Panc1 (cell line): ENCODE measurements around the gene ATAD2B. TPM values are rescaled to one million over a fixed set of nuclear protein-coding genes. Genes with fewer than 3 reads are reported as not detected.

ENCODE experiments used
- ATAC-seq: fragments of 200-7000 bp; cut with Tn5 transposase; 2 replicates; pipeline ENCODE4 v1.9.1; 2020; ENCODE audit warnings: mild to moderate bottlenecking, moderate library complexity
- BruUV-seq: library from RNA; stranded (reverse); fragments of 400-500 nt; replicated peaks from 2 replicates; lab custom pipeline; 2021; lab: Mats Ljungman, UMichigan
- CTCF ChIA-PET: fragments of 300-600 bp; sonication (Branson Sonifier 250); formaldehyde crosslinking; loops from one replicate; lab custom pipeline; 2022; ENCODE audit warnings: antibody characterized with exemption; lab: Charles Lee
- POLR2A ChIA-PET: fragments of 300-600 bp; sonication (Branson Sonifier 250); formaldehyde crosslinking; loops from one replicate; lab custom pipeline; 2022; ENCODE audit warnings: antibody characterized with exemption; lab: Charles Lee
- DNase-seq: peaks from one replicate; pipeline ENCODE4 v3.0.0-alpha.2; 2010; ENCODE audit warnings: low read depth, low spot score
- H3K27ac ChIP-seq: 2 replicates; pipeline ENCODE4 v1.5.1; 2011; ENCODE audit warnings: mild to moderate bottlenecking, low read length, inconsistent platforms
- H3K27me3 ChIP-seq: fragments of 200-500 bp; sonication (Bioruptor generic); 2 replicates; pipeline ENCODE4 v1.6.0; 2014; ENCODE audit warnings: low read length, inconsistent platforms; ENCODE audit not compliant: control insufficient read depth, insufficient read depth
- H3K36me3 ChIP-seq: fragments of 200-500 bp; sonication (Bioruptor generic); 2 replicates; pipeline ENCODE4 v1.5.1; 2014; ENCODE audit warnings: inconsistent platforms, mild to moderate bottlenecking, low read length, moderate library complexity; ENCODE audit not compliant: control insufficient read depth, insufficient read depth
- H3K4me1 ChIP-seq: 2 replicates; pipeline ENCODE4 v1.5.1; 2011; ENCODE audit warnings: inconsistent platforms, mild to moderate bottlenecking, low read length, moderate library complexity; ENCODE audit not compliant: control insufficient read depth, insufficient read depth
- H3K4me3 ChIP-seq, 2 experiments: 2 replicates each; pipeline ENCODE4 v1.5.1; 2011 to 2012; ENCODE audit warnings: low read depth in 2 of 2, low read length in 2 of 2, mild to moderate bottlenecking in 2 of 2, inconsistent platforms in 1 of 2, moderate library complexity in 1 of 2
- H3K9me3 ChIP-seq: fragments of 200-500 bp; sonication (Bioruptor generic); 2 replicates; pipeline ENCODE4 v1.5.1; 2014; ENCODE audit warnings: low read depth, mild to moderate bottlenecking, inconsistent platforms, low read length, moderate library complexity; ENCODE audit not compliant: control insufficient read depth, insufficient read depth
- CTCF ChIP-seq: fragments of 450-650 bp; IDR thresholded peaks from 2 replicates; pipeline ENCODE4 v1.5.1; 2017; ENCODE audit warnings: mild to moderate bottlenecking
- POLR2AphosphoS5 ChIP-seq: IDR thresholded peaks from 2 replicates; pipeline ENCODE4 v1.6.1; 2012; ENCODE audit warnings: mild to moderate bottlenecking, low read depth, low read length, moderate library complexity
- REST ChIP-seq, 2 experiments: IDR thresholded peaks; 2 replicates each; pipeline ENCODE4 v1.6.1; 2011 to 2012; ENCODE audit warnings: low read depth in 2 of 2, control low read depth in 1 of 2, low read length in 1 of 2, mild to moderate bottlenecking in 1 of 2, moderate library complexity in 1 of 2; ENCODE audit not compliant: insufficient read depth in 1 of 2
- SIN3A ChIP-seq: IDR thresholded peaks from 2 replicates; pipeline ENCODE4 v1.6.1; 2012; ENCODE audit warnings: low read depth, mild to moderate bottlenecking, low read length, moderate library complexity, borderline replicate concordance; ENCODE audit not compliant: insufficient read depth
- TCF7L2 ChIP-seq: IDR thresholded peaks from 2 replicates; pipeline ENCODE4 v1.6.1; 2011; ENCODE audit warnings: mild to moderate bottlenecking, low read depth, low read length, inconsistent platforms
- in situ Hi-C: cut with HindIII; loops from 2 replicates; pipeline ENCODE4 v1.10.0; 2016; ENCODE audit warnings: low sequenced_read_pairs, low pct_unique_long_range_greater_than_20kb
- intact Hi-C: fragments of 100-400 bp; cut with micrococcal nuclease; formaldehyde crosslinking; loops from one replicate; pipeline ENCODE4 v1.10.0; 2022; ENCODE audit not compliant: unreplicated experiment
- total RNA-seq: library from RNA; stranded (reverse); gene quantifications from one replicate; pipeline ENCODE4 v1.2.1, GENCODE V29; 2021; ENCODE audit not compliant: unreplicated experiment

The ATAD2B gene
- total RNA-seq, 1 experiment from 2014 or later, result 17.9 TPM

GRCh38 chr2:23835988-23836387, 90.9 kb downstream of the ATAD2B start:
- ChIA-PET POLR2A (no interaction called here), CTCF (interaction anchor here (0.7 kb wide), 1 partner anchor 64 kb away, joined by 3 read pairs; no protein-coding TSS in a partner anchor)
- no peak for ATAC-seq
- no TSS peak for BruUV-seq
- Histone ChIP-seq H3K36me3 (no peaks in the 10 kb centered on the region), H3K27ac (no peak overlapping the region), H3K9me3 (no peaks in the 10 kb centered on the region), H3K4me1 (no peaks in the 10 kb centered on the region), H3K27me3 (no peaks in the 10 kb centered on the region), H3K4me3 (no peak overlapping the region)
- no peak for DNase-seq
- intact Hi-C loops (no loop called here), in situ Hi-C loops (no loop called here)
- TF ChIP-seq TCF7L2, result no peak
- TF ChIP-seq CTCF, result no peak
- no peak for TF ChIP-seq SIN3A
- no peak for TF ChIP-seq POLR2AphosphoS5
- no peak for TF ChIP-seq REST (IDR thresholded peaks at IDR 0.05; ENCODE audit: insufficient read depth in 1 of 2, low read depth in 2 of 2, low read length in 1 of 2)

- H3K36me3 ChIP-seq, result no peaks in the 10 kb centered on the region
- no peaks in the 10 kb centered on the region for H3K9me3 ChIP-seq
- CTCF ChIA-PET, result no interaction called here
- DNase-seq (no peak), ATAC-seq (no peak)
- no TSS peak for BruUV-seq
- intact Hi-C loops, result no loop called here
- TF ChIP-seq POLR2AphosphoS5, result no peak
- TF ChIP-seq REST (IDR thresholded peaks at IDR 0.05; ENCODE audit: insufficient read depth in 1 of 2, low read depth in 2 of 2, low read length in 1 of 2), result no peak
- no peak for TF ChIP-seq TCF7L2
- no peak overlapping the region for H3K27ac ChIP-seq
- in situ Hi-C loops, result no loop called here
- POLR2A ChIA-PET, result no interaction called here
- H3K4me1 ChIP-seq, result no peaks in the 10 kb centered on the region
- no peaks in the 10 kb centered on the region for H3K27me3 ChIP-seq
- H3K4me3 ChIP-seq, result no peak overlapping the region
These were observed 91.5 kb downstream of the ATAD2B start for GRCh38 chr2:23835423-23835822.
